Measurements from ENCODE around the gene PPP1R14D.

The PPP1R14D gene

DNA sequence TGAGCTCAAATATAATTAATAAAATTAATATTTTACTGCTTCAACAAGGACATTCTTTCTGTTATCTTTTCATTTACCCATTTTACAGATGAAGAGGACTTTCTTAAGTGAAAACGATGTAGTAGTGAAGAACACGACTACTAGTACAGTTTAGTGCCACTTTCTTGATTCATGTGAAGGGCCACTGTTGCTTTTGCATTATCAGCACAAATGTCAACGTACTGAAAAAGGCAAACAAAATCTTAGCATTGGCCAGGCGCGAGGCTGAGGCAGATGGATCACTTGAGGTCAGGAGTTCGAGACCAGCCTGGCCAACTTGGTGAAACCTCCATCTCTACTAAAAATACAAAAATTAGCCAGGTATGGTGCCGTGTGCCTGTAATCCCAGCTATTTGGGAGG is 9.5 kb downstream of the PPP1R14D start:
- DNase-seq (ENCODE audit: low read depth in 2 of 2) = no peak

DNA sequence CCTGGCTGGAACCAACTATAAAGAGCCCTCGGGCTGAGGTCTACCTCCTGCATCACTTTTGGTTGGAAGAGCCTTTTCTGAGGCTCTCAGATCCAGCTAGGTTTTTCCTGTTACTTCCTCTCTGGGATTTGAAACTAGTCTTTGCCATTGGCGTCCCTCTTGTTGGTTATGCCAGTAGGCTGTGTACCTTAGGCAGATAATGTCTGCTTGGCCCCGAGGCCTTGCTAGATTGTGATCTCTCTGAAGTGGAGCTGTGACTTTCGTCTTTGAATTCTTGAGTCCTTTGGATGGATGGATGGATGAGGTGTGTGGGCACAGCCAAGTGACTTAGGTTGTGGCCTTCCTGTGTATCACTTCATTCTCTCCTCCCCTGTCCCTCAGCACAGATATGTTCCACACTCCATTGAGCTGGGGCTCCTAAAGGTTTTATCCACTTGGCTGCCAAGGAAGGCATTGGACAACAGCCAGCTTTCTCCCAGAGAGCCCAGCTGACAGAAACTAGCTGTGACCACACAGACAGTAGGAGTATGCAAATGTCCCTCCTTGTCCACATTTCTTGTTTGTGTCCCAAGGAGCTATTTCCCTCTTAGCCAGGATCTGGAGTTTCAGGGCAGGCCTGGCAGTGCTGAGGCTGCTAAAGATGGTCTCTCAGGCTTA is 13.3 kb downstream of the PPP1R14D start:
- no peak for DNase-seq (ENCODE audit: low read depth in 2 of 2)

DNA sequence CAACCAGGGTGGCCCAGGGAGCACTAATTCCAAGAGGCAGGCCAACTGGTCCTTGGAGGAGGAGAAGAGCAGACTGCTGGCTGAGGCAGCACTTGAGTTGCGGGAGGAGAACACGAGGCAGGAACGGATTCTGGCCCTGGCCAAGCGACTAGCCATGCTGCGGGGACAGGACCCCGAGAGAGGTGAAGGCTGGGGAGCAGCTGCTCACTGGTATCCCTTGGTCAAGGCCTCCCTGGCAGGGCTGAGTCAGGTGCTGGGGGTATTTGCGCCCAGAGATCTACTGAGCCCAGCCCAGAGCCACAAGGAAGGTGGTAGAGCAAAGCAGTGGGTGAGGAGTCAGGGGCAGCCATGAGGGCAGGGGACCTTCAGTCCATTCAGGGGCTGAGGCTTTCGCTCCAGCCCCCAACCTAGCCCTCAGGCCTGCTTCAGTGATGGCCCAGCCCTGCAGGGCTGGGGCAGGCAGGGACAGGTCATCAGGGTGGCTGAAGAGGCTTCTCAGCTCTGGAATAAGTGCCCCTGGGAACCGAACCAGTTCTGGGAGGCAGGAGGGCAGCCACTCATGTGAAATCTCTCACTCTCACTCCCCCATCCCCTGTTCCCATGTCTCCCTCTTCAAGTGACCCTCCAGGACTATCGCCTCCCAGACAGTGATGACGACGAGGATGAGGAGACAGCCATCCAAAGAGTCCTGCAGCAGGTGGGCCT is 15.6 kb downstream of the PPP1R14D start:
- DNase-seq (ENCODE audit: low read depth in 2 of 2) = no peak

DNA sequence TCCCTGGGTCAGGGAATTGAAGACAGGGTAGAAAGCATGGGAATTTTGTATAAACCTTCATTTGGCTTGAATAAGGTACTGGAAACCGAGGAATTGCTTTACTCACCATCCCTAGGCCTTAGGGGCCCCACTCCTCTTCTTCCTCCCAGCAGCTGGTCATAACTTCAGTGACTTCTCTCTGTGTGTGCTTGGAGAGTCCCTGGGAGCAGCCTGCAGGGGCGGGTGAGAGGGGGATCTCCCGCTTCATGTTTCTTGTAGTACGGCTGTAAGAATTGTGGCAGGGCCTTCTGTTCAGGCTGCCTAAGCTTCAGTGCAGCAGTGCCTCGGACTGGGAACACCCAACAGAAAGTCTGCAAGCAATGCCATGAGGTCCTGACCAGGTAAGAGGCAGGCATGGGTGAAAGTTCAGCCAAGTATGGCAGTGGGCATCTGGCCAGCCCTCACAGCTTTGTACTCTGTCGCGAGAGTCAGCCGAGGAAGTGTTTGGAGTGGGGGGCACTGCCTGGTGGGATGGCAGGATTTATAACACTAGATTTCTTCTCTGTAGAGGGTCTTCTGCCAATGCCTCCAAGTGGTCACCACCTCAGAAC is 19.6 kb downstream of the PPP1R14D start:
- DNase-seq (ENCODE audit: low read depth in 2 of 2) = no peak

DNA sequence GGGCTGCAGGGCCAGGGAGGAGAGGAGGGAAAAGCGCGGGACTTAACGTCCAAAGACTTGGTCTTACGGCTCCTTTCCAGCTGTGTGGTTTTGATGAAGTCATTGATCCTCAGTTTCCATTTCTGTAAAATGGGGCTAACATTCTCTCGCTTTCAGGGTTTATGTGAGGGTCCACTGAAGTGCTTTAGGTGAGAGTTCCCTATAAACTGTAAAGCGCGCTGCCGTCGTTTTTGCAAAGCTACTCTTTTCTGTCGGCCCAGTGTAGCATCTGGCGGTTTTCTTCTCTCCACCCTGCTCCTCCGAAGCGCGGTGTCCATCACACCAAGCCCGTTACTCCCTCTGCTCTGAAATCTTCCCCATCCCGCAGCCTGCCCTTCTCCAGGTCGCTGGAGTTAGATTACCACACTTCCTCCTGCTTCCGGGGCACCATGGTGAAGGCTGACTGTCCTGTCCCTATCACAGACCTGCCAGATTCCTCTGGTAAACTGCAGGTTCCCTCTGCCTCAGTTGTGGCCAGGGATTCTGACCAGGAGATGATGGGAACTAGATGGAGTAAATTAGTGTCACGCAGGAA is 20.5 kb downstream of the PPP1R14D start:
- DNase-seq (ENCODE audit: low read depth in 2 of 2) = no peak

DNA sequence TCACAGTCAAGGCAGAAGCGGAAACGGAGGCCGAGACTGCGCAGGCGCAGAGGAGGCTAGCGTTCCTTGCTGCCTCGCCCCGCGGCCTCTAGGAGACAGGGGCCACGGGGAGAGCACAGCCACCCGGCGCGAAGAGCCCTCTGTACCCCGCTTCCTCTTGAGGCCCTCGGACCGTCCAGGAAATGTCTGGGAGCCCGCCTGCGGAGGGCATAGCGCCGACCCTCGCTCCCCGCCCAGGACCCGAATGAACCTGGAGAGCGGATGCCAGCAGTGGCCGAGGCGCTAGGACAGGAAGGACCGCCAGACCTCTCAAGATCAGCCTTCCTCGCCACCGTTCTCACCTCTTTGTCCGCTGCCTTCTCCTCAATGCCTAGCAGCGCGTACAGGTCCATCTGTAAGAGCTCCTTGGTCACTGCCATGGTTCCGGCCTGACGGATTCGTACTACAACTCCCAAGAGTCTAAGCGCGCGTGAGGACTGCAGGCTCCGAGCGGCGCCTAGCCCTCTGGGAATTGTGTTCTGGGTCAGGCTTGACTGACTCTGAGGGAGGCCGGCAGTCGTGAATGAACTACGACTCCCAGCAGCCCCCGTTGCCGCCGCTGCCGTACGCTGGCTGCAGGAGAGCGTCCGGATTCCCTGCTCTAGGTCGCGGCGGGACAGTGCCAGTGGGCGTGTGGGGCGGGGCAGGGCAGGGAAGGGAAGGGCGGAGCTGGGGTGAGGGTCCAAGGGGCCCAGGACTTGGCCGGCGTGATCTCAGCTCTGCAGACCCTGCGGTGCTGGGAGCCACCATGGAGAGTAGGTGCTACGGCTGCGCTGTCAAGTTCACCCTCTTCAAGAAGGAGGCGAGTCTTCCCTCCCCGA is 21.2 kb downstream of the PPP1R14D start, which contains the start of the genes DNAJC17 and ZFYVE19:
DNAJC17 (minus strand) TSS at position 446 of the 860 bp plus-strand sequence; CDS start at position 419, 27 bp downstream.
ZFYVE19 (plus strand) TSS at position 62 of the 860 bp plus-strand sequence; CDS start at position 563, 501 bp downstream.
- DNase-seq (ENCODE audit: low read depth in 2 of 2) = peak; percentile 93 to 94

DNA sequence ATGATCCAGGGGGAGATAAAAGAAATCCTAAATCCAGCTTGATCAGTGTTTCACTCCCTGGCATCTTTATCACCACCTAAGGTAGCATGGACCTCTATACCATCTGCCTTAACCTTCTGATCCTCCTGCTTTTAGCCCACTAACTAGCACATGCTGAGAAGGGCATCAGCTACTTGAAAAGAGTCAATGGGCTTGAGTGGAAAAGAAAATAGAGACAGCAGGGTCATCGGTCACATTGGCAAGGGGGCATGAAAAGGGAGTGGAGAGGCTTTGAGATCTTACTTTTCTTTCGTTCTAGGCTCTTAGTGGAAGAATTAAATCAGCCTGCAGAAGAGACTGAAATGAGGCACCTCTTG is 21.9 kb downstream of the PPP1R14D start:
- no peak for DNase-seq (ENCODE audit: low read depth in 2 of 2)

DNA sequence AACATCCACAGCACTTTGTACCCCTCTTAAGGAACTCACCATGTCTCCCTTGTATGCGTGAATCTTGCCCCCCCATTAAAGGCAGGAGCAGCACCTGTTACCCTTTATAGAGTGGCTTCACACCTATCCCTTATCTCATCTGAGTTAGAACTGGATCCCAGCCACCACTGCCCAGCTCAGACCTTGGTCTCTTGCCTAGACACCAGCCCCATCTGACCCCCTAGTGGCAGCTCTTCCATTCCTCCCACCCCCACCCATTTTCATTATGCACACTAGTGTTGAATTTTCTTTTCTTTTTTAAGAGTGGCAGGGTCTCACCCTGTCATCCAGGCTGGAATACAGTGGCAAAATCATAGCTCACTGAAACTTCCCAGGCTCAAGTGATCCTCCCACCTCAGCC is 24.8 kb downstream of the PPP1R14D start:
- DNase-seq (ENCODE audit: low read depth in 2 of 2) = no peak

DNA sequence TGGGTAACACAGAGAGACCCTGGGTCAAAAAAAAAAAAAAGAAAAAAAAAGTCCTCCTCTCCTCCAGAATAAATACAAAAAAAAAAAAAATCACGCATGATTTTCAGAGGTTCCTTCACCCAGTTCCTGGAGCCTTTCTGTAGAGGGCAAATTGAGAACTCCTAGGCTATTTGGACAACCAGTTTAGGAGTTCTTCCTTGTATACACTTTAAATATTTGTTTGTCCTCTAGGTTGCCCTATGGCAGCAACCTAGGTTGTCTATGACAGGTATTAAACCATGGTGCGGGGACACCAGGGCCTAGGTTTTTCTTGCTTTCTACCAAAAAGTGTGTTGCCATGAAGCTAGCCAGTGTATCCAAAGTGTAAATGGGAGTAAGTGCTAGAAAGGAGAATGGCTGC is 25.4 kb downstream of the PPP1R14D start:
- DNase-seq (ENCODE audit: low read depth in 2 of 2) = no peak

DNA sequence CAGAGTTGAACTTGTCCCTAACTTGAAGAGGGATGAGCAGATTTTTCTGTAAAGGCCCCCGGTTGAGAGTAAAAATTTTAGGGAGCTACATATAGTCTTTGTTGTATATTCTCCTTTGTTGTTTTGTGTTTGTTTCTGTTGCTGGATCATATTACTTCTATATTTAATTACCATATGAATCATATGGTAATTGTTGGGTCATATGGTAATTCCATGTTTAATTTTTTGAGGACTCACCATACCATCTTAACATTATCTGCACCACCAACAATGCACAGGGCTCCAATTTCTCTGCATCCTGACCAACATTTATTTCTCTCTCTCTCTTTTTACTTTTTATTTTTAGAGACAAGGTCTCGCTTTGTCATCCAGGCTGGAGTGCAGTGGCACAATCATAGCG is 29.0 kb downstream of the PPP1R14D start:
- DNase-seq (ENCODE audit: low read depth in 2 of 2) = no peak

DNA sequence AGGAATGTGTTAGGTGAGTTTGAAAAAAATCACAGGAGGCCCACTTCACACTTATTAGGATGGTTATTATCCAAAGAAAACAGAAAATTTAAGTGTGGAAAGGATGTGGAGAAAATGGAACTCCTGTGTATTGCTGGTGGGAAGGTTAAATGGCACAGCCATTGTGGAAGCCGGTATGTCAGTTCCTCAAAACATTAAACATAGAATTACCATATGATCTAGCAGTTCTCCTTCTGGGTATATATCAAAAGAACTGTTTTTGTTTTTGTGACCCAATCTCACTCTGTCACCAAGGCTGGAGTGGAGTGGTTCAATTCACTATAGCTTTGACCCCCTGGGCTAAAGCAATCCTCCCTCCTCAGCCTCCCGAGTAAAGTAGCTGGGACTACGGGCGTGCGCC is 32.0 kb downstream of the PPP1R14D start:
- DNase-seq (ENCODE audit: low read depth in 2 of 2) = no peak

DNA sequence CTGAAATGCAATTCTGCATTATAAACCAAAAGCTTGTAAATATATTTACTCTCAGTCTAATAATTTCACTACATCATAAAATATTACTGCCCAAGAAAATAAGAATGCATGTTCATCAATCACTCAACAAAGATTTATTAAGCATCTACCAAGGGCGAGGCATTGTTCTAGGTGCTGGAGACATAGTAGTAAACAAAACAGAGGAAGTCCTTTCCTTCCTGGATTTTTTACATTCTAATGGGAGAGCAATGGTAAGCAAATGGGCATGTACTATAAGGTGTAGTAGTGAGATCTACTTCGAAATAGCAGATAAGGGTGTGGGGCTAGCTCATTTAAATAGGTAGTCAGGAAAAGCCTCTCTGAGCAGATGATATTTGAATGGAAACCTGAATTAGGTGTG is 32.5 kb downstream of the PPP1R14D start:
- no peak for DNase-seq (ENCODE audit: low read depth in 2 of 2)

DNA sequence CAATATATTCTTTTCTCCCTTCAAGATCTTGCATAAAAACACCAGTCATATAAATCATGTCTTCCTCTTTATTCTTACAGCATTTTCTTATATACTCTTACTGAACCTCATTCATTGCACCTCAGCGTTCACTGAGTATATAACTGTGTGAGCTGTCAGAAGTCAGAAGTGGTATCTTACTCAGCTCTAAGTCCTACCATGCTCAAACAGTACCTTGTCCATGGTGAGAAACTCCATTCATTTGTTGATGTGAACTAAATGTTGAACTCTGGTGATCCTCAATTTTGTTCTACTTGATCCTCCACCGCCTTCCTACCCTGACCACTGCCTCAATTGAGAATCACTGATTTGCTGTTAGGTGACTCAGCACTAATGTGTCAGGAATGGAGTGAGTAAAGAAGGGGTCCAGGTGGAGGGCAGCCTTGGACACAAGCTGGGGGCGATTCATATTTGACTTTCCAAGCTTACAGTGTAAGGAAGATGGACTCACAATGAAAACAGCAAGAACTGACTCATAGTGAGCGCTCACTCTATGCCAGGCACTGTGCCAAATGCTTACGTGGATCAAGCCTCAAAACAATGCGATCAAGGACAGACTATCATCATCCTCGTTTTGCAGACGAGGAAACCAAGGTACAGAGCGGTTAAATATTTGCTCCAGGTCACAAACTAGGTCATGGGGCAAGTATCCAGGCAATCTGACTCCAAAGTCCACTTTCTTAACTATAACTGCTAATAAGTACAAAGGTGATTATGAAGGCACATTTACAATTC is 35.1 kb downstream of the PPP1R14D start:
- peak in 1 of 2 donors; percentile 43 for DNase-seq (ENCODE audit: low read depth in 2 of 2)

DNA sequence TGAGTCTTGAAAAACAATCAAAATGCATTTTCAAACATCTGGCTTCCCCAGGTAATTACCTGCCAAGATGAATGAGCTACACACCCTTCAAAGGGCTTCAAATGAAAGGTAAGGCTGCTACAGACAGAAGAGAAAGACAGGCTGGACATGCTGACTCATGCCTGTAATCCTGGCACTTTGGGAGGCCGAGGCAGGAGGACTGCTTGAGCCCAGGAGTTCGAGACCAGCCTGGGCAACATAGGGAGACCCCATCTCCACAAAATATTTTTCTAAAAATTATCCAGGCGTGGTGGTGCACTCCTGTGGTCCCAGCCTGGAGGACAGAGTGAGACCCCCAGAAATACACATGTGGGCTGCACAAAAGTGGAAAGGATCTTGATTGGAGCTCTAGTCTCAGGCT is 36.1 kb downstream of the PPP1R14D start:
- no peak for DNase-seq (ENCODE audit: low read depth in 2 of 2)

DNA sequence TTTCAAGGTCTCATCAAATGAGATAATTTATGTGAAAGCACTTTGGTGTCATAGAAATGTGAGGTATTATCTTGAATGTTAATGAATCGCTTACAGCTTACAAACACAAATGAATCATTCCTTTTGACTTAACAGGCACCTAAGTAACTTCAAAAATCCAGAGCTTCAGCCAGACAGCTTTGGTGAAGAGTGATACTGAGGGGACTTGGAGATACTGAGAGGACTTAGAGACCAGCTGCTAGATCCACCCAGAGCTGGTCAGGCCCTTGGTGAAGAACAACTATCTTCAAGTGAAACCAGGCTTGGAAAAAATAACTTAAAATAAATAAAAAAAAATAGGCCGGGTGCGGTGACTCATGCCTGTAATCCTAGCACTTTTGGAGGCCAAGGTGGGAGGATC is 37.8 kb downstream of the PPP1R14D start:
- no peak for DNase-seq (ENCODE audit: low read depth in 2 of 2)

DNA sequence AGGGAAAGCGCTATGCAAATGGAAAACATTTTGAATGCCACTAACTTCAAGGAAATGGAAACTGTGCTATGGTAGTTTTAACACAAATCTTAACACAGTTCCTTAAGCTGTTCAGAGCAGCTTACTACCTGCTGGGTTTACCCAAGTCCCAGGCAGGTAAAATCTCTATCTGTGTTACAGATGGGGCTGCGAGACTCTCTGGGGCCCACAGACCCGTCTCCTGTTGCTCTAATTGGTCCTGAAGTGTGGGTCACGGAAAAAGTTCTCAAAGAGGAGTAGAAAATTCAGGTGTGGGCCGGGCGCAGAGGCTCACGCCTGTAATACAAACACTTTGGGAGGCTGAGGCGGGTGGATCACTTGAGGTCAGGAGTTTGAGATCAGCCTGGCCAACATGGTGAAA is 38.5 kb downstream of the PPP1R14D start:
- DNase-seq (ENCODE audit: low read depth in 2 of 2) = no peak

DNA sequence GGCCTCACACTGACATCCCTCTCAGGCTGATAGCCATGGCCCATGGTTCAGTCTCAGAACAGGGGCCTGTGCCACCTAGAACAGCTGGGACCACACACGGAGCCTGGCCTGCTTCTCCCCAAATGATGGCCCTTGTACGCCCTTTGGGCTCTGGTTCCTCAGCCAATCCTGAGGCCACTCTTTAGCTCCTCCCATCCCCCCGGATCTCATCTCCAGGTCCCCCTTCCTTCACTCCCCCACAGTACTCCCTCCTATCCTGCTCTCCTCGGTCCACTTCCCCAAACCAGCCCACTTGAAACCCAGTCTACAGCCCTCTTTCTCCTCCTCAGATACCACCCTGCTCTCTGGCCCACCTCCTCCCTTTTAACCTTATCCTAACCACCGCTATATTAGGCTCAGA is 39.4 kb downstream of the PPP1R14D start:
- DNase-seq (ENCODE audit: low read depth in 2 of 2) = no peak

DNA sequence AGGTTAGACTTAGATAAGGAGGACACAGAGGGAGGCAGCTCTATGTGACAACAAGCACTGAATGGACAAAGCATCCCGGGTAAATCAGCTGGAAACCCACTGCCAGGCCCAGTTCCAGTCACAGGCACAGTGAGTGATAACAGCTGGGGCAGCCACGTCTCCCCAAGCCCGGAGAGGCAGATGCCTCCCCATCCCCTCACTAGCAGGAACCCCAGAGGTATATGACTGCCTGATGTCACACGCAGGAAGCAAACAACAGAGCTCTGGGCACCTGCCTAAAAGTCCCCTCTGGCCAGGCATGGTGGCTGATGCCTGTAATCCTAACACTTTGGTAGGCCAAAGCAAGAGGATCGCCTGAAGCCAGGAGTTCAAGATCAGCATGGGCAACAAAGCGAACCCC is 40.5 kb downstream of the PPP1R14D start:
- no peak for DNase-seq (ENCODE audit: low read depth in 2 of 2)

DNA sequence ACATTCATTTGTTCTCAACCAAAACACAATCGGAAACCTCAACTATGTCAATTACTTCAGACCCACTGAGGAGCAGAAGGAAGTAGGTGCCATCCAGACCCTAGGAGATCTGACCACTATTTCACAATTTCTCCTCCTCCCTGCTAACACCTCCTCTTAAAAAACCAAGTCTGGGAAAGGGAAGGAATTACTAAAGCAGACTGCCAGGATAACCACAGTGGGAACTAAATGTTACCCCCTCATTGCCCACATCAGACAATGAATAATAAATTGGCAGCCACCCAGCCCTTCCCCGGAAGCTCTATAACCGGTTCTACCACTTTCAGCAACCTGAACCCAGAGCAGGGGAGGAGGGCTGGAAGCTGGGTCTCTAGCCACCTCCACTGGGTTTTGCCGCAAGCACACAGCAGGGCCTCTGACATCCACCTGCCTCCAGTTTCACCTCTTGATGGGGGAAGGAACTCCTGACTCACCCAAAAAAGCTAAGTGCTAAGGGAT is 41.1 kb downstream of the PPP1R14D start:
- peak; percentile 38 to 53 for DNase-seq (ENCODE audit: low read depth in 2 of 2)

DNA sequence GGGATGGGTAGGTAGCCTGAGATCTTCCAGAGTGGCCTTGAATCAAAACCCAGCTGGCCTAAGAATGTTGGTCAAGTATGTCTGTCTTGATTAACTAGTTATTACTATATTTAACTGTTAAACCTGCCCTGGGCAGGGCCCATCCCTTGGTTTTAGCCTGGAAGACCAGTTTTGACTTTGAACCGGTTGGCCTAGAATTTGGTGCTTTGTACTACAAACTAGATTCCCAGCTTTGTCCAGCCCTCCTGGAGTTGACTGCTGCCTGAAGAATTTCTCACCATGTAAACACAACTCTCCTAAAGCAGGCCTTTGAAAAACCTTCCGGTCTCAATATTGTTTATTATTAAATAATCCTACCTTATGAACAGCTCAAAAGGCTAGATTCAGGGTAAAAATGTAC is 42.7 kb downstream of the PPP1R14D start:
- no peak for DNase-seq (ENCODE audit: low read depth in 2 of 2)

DNA sequence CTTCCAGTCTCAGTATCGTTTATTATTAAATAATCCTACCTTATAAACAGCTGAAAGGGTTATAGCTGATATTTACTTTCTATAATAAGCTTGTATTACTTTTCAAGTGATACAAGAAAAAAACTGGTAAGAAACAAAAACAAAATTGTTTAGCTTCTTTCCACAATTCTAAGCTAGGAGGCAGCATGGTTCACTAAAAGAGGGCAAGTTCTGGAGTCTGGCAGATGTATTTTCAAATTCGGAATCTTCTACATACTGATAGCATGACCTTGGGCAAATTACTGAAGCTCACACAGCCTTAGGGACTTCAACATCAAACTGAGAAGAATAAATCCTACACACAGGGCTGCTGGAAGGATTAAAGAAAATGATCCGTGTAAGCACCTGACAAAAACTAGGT is 43.3 kb downstream of the PPP1R14D start:
- no peak for DNase-seq (ENCODE audit: low read depth in 2 of 2)
